SK-N-SH (cell line): ENCODE results near the gene NANOS2. TPM values are rescaled to one million over a fixed set of nuclear protein-coding genes. Genes with fewer than 3 reads are reported as not detected.

Experiments used
- CTCF ChIA-PET: fragments of 300-600, 350-600 bp; formaldehyde crosslinking; extraction: SDS; loops from one replicate; lab custom pipeline; 2021; lab: Yijun Ruan, JAX
- POLR2A ChIA-PET: fragments of 350-600 bp; sonication (Branson Sonifier 250); formaldehyde crosslinking; extraction: SDS; loops from one replicate; lab custom pipeline; 2020; ENCODE audit warnings: antibody characterized with exemption, inconsistent platforms; lab: Yijun Ruan, JAX
- DNase-seq: peaks from one replicate; pipeline ENCODE4 v3.0.0; 2012
- H2AFZ ChIP-seq: fragments of 200-600 bp; sonication (generic); 2 replicates; pipeline ENCODE4 v1.8.1; 2016; ENCODE audit warnings: antibody characterized with exemption, mild to moderate bottlenecking, low read depth
- H3F3A ChIP-seq: fragments of 200-600 bp; sonication (generic); replicated peaks from 2 replicates; pipeline ENCODE3; 2016; ENCODE audit warnings: antibody characterized with exemption, mild to moderate bottlenecking; ENCODE audit not compliant: insufficient read depth
- H3K27ac ChIP-seq, 2 experiments: fragments of 200-500 bp in 1 of 2; fragments of 200-600 bp in 1 of 2; sonication (Bioruptor generic) in 1 of 2; sonication (generic), shearing (Covaris generic) in 1 of 2; 2 replicates each; pipeline versions ENCODE4 v1.5.1 to v1.6.1; 2014 to 2016; ENCODE audit warnings: low read depth in 2 of 2, inconsistent platforms in 1 of 2, low read length in 1 of 2, mild to moderate bottlenecking in 1 of 2, mixed read lengths in 1 of 2
- H3K27me3 ChIP-seq: fragments of 200-600 bp; sonication (generic), shearing (Covaris generic); 2 replicates; pipeline ENCODE4 v1.6.1; 2016; ENCODE audit warnings: mixed run types; ENCODE audit not compliant: insufficient read depth
- H3K36me3 ChIP-seq, 2 experiments: fragments of 200-500 bp in 1 of 2; fragments of 200-600 bp in 1 of 2; sonication (Bioruptor generic) in 1 of 2; sonication (generic) in 1 of 2; replicated peaks in 1 of 2; 2 replicates each; pipeline versions ENCODE3 to v1.5.1; 2014 to 2016; ENCODE audit warnings: low read length in 1 of 2, mild to moderate bottlenecking in 1 of 2; ENCODE audit not compliant: insufficient read depth in 2 of 2, control insufficient read depth in 1 of 2
- H3K4me1 ChIP-seq, 2 experiments: fragments of 200-500 bp in 1 of 2; fragments of 200-600 bp in 1 of 2; sonication (Bioruptor generic) in 1 of 2; sonication (generic), shearing (Covaris generic) in 1 of 2; 2 replicates each; pipeline versions ENCODE4 v1.5.1 to v1.6.1; 2014 to 2016; ENCODE audit warnings: low read depth in 1 of 2, low read length in 1 of 2, mixed run types in 1 of 2; ENCODE audit not compliant: insufficient read depth in 2 of 2, control insufficient read depth in 1 of 2
- H3K4me2 ChIP-seq: fragments of 200-600 bp; sonication (generic), shearing (Covaris generic); 2 replicates; pipeline ENCODE4 v1.6.1; 2017; ENCODE audit warnings: mixed run types
- H3K4me3 ChIP-seq, 2 experiments: fragments of 200-500 bp in 1 of 2; fragments of 200-600 bp in 1 of 2; sonication (Bioruptor generic) in 1 of 2; sonication (generic), shearing (Covaris generic) in 1 of 2; 2 replicates each; pipeline versions ENCODE4 v1.5.1 to v1.8.1; 2014 to 2016; ENCODE audit warnings: low read depth in 2 of 2, inconsistent platforms in 1 of 2, low read length in 1 of 2, mild to moderate bottlenecking in 1 of 2, mixed read lengths in 1 of 2, moderate library complexity in 1 of 2
- H3K79me2 ChIP-seq: fragments of 200-600 bp; sonication (generic); 2 replicates; pipeline ENCODE4 v1.8.1; 2017; ENCODE audit warnings: mild to moderate bottlenecking; ENCODE audit not compliant: insufficient read depth
- H3K9ac ChIP-seq: fragments of 200-600 bp; sonication (generic); 2 replicates; pipeline ENCODE4 v1.6.1; 2017; ENCODE audit warnings: mixed run types
- H3K9me2 ChIP-seq: fragments of 200-600 bp; sonication (generic); 2 replicates; pipeline ENCODE4 v1.6.1; 2017; ENCODE audit warnings: mixed run types
- H3K9me3 ChIP-seq: fragments of 200-600 bp; sonication (generic); 2 replicates; pipeline ENCODE4 v1.6.1; 2017; ENCODE audit warnings: mixed run types, mild to moderate bottlenecking, moderate library complexity
- H4K20me1 ChIP-seq: fragments of 200-600 bp; sonication (generic); 2 replicates; pipeline ENCODE4 v1.6.1; 2017; ENCODE audit warnings: mild to moderate bottlenecking, mixed run types; ENCODE audit not compliant: insufficient read depth
- CHD2 ChIP-seq: fragments of 150-350 bp; IDR thresholded peaks from 2 replicates; pipeline ENCODE4 v1.6.1; 2018; ENCODE audit warnings: low read length; ENCODE audit not compliant: partially characterized antibody
- CTCF ChIP-seq: fragments of 200-600 bp; sonication (generic); IDR thresholded peaks from 2 replicates; pipeline ENCODE4 v1.6.1; 2017; ENCODE audit warnings: antibody characterized with exemption, mild to moderate bottlenecking, moderate library complexity
- FOSL2 ChIP-seq: IDR thresholded peaks from 2 replicates; pipeline ENCODE4 v1.4.0; 2012; ENCODE audit warnings: low read depth, mild to moderate bottlenecking, moderate library complexity, borderline replicate concordance
- GABPA ChIP-seq: IDR thresholded peaks from 2 replicates; pipeline ENCODE4 v1.4.0; 2012; ENCODE audit warnings: low read depth, mild to moderate bottlenecking
- GATA2 ChIP-seq: sonication (generic); formaldehyde crosslinking; IDR thresholded peaks from 2 replicates; pipeline ENCODE4 v1.5.0; 2020; ENCODE audit warnings: mild to moderate bottlenecking, missing genetic modification reagents
- MAX ChIP-seq: IDR thresholded peaks from 2 replicates; pipeline ENCODE4 v1.4.0; 2012; ENCODE audit warnings: low read depth
- NFIC ChIP-seq: IDR thresholded peaks from 2 replicates; pipeline ENCODE4 v1.4.0; 2012; ENCODE audit warnings: borderline replicate concordance
- NRF1 ChIP-seq: IDR thresholded peaks from 2 replicates; pipeline ENCODE4 v1.6.1; 2012; ENCODE audit warnings: low read depth, mild to moderate bottlenecking, low read length
- PBX3 ChIP-seq: IDR thresholded peaks from 2 replicates; pipeline ENCODE4; 2012
- REST ChIP-seq: IDR thresholded peaks from 2 replicates; pipeline ENCODE4 v1.6.1; 2012; ENCODE audit warnings: mild to moderate bottlenecking, low read depth, low read length, moderate library complexity
- SMC3 ChIP-seq: IDR thresholded peaks from 2 replicates; pipeline ENCODE4 v1.6.1; 2012; ENCODE audit warnings: low read depth, low read length, improper control_type of control experiment
- TAF1 ChIP-seq: IDR thresholded peaks from 2 replicates; pipeline ENCODE4 v1.6.1; 2012; ENCODE audit warnings: low read depth, mild to moderate bottlenecking, low read length, moderate library complexity, borderline replicate concordance
- USF2 ChIP-seq: fragments of 150-350 bp; IDR thresholded peaks from 2 replicates; pipeline ENCODE4 v1.6.1; 2017; ENCODE audit warnings: antibody characterized with exemption, low read length, low read depth, borderline replicate concordance
- ZBTB33 ChIP-seq: IDR thresholded peaks from 2 replicates; pipeline ENCODE4 v1.4.0; 2012; ENCODE audit warnings: low read depth, borderline replicate concordance
- WGBS: methylation state at CpG from one replicate; pipeline ENCODE4 v1.1.6; 2017; ENCODE audit warnings: low lambda C conversion rate; 5-methylcytosine and 5-hydroxymethylcytosine counted together
- polyA plus RNA-seq, 3 experiments: library from polyadenylated mRNA; depleted of rRNA; stranded (reverse); fragments of >200 nt; gene quantifications; 2 replicates each; pipeline ENCODE4 v1.2.3, GENCODE V29; 2012

Gene NANOS2
- polyA plus RNA-seq, 1 of the 3 experiments (the other 2 are of a cell fraction), result not detected

- H3F3A ChIP-seq, result peaks cover 9% of the 10 kb centered on the region
- peak overlapping the region; percentile 40 to 72 for H3K27ac ChIP-seq
- ChIA-PET POLR2A (no interaction called here), CTCF (interaction anchor here (0.9 to 2.3 kb wide), 3 partner anchors 8 to 136 kb away, joined by 3 to 6 read pairs (median 3); no protein-coding TSS in a partner anchor)
- TF ChIP-seq USF2, result no peak
- TF ChIP-seq SMC3, result no peak
- TF ChIP-seq MAX, result no peak
- TF ChIP-seq FOSL2, result no peak
- no peak for TF ChIP-seq TAF1
- no peak for TF ChIP-seq PBX3
- TF ChIP-seq CHD2, result no peak
- peak; percentile 95 for TF ChIP-seq REST
- peak; percentile 62 for TF ChIP-seq GABPA
- no peak for TF ChIP-seq GATA2 (CRISPR knock-in tag)
- TF ChIP-seq CTCF, result no peak
- TF ChIP-seq NRF1, result no peak
- no peak for TF ChIP-seq ZBTB33
- TF ChIP-seq NFIC, result no peak
- no peaks in the 10 kb centered on the region for H3K27me3 ChIP-seq
- WGBS, result 86% methylated on average over 41 of the region's 43 CpGs
- H3K36me3 ChIP-seq, result peaks cover 5 to 14% of the 10 kb centered on the region in 2 experiments
- no peaks in the 10 kb centered on the region for H3K9me2 ChIP-seq
- no peak overlapping the region for H3K4me3 ChIP-seq
- H2AFZ ChIP-seq, result 0 out of 2 replicates have a peak overlapping the region, but pooled peaks have one; percentile 17
- H3K4me2 ChIP-seq, result no peak overlapping the region
- H3K9ac ChIP-seq, result no peak overlapping the region
- H4K20me1 ChIP-seq, result no peaks in the 10 kb centered on the region
- H3K9me3 ChIP-seq, result no peaks in the 10 kb centered on the region
- peaks cover 12 to 22% of the 10 kb centered on the region in 2 experiments; a peak in 3 of 4 replicates for H3K4me1 ChIP-seq
- peak; percentile 55 for DNase-seq
- no peaks in the 10 kb centered on the region for H3K79me2 ChIP-seq
These were observed 38.3 kb upstream of the NANOS2 start for GRCh38 chr19:45952686-45953505.
